Neural cell (in vitro differentiated cells): Measurements from ENCODE around the gene GLT1D1. TPM values are rescaled to one million over a fixed set of nuclear protein-coding genes. Genes with fewer than 3 reads are reported as not detected.

ENCODE experiments used
- H2AFZ ChIP-seq: fragments of 200-600, 300-800 bp; sonication (generic), shearing (Covaris generic); 2 replicates; pipeline ENCODE4 v1.6.0; 2014; ENCODE audit warnings: low read depth, mild to moderate bottlenecking, antibody characterized with exemption, low read length, moderate library complexity
- H3F3A ChIP-seq: fragments of 200-600 bp; shearing (Covaris generic); 2 replicates; pipeline ENCODE4 v1.6.1; 2016; ENCODE audit warnings: mild to moderate bottlenecking, moderate library complexity, mixed read lengths, antibody characterized with exemption, low read length; ENCODE audit not compliant: insufficient read depth, poor library complexity, severe bottlenecking
- H3K27ac ChIP-seq: fragments of 200-600, 300-800 bp; sonication (generic), shearing (Covaris generic); 2 replicates; pipeline ENCODE4 v1.5.1; 2014; ENCODE audit warnings: mild to moderate bottlenecking, low read length, moderate library complexity
- H3K27me3 ChIP-seq: fragments of 300-800, 200-600 bp; sonication (generic), shearing (Covaris generic); 2 replicates; pipeline ENCODE4 v1.6.0; 2014; ENCODE audit warnings: mild to moderate bottlenecking, low read depth, low read length, moderate library complexity; ENCODE audit not compliant: insufficient read depth
- H3K36me3 ChIP-seq: fragments of 300-800, 200-600 bp; sonication (generic), shearing (Covaris generic); 2 replicates; pipeline ENCODE4 v1.5.1; 2014; ENCODE audit warnings: mild to moderate bottlenecking, antibody characterized with exemption, low read length, moderate library complexity; ENCODE audit not compliant: insufficient read depth
- H3K4me2 ChIP-seq: fragments of 300-800, 200-600 bp; sonication (generic), shearing (Covaris generic); 2 replicates; pipeline ENCODE4 v1.6.0; 2014; ENCODE audit warnings: mild to moderate bottlenecking, low read length
- H3K4me3 ChIP-seq: fragments of 300-800, 200-600 bp; sonication (generic), shearing (Covaris generic); 2 replicates; pipeline ENCODE4 v1.5.1; 2014; ENCODE audit warnings: mild to moderate bottlenecking, low read length, moderate library complexity
- H3K79me2 ChIP-seq: fragments of 200-600 bp; shearing (Covaris generic); replicated peaks from 2 replicates; pipeline ENCODE4 v1.6.0; 2014; ENCODE audit warnings: mild to moderate bottlenecking, low read length, moderate library complexity; ENCODE audit not compliant: insufficient read depth
- H3K9ac ChIP-seq: fragments of 300-800, 200-600 bp; sonication (generic), shearing (Covaris generic); 2 replicates; pipeline ENCODE4 v1.6.1; 2016; ENCODE audit warnings: mild to moderate bottlenecking, low read length, mixed read lengths
- H3K9me2 ChIP-seq: fragments of 200-600 bp; shearing (Covaris generic); 2 replicates; pipeline ENCODE4 v1.6.1; 2016; ENCODE audit warnings: mild to moderate bottlenecking, low read length, mixed read lengths; ENCODE audit not compliant: insufficient read depth
- H3K9me3 ChIP-seq: fragments of 200-600, 300-800 bp; sonication (generic), shearing (Covaris generic); 2 replicates; pipeline ENCODE4 v1.6.1; 2016; ENCODE audit warnings: mild to moderate bottlenecking, mixed run types, low read length, moderate library complexity, mixed read lengths
- H4K20me1 ChIP-seq: fragments of 200-600 bp; shearing (Covaris generic); 2 replicates; pipeline ENCODE4 v1.6.1; 2016; ENCODE audit warnings: mild to moderate bottlenecking, mixed run types; ENCODE audit not compliant: insufficient read depth
- EP300 ChIP-seq: fragments of 450-650 bp; conservative IDR thresholded peaks from 2 replicates; pipeline ENCODE4 v1.6.1; 2014; ENCODE audit warnings: antibody characterized with exemption, mild to moderate bottlenecking, moderate library complexity; ENCODE audit not compliant: poor library complexity, severe bottlenecking
- EZH2 ChIP-seq: fragments of 200-600, 300-800 bp; shearing (Covaris generic), sonication (generic); IDR thresholded peaks from 2 replicates; pipeline ENCODE4 v1.6.1; 2014; ENCODE audit warnings: antibody characterized with exemption, low read length, borderline replicate concordance, mild to moderate bottlenecking; ENCODE audit not compliant: insufficient read depth, poor library complexity, severe bottlenecking
- MXI1 ChIP-seq: fragments of 450-650 bp; conservative IDR thresholded peaks from 2 replicates; pipeline ENCODE4 v1.6.1; 2014; ENCODE audit warnings: antibody characterized with exemption, mild to moderate bottlenecking; ENCODE audit not compliant: poor library complexity, severe bottlenecking
- POLR2AphosphoS5 ChIP-seq: IDR thresholded peaks from 2 replicates; pipeline ENCODE4 v1.6.1; 2012
- RAD21 ChIP-seq: fragments of 450-650 bp; conservative IDR thresholded peaks from 2 replicates; pipeline ENCODE4 v1.6.1; 2014; ENCODE audit warnings: antibody characterized with exemption, mild to moderate bottlenecking, moderate library complexity
- SMC3 ChIP-seq: fragments of 450-650 bp; conservative IDR thresholded peaks from 2 replicates; pipeline ENCODE4 v1.6.1; 2014; ENCODE audit warnings: antibody characterized with exemption, mild to moderate bottlenecking, moderate library complexity; ENCODE audit not compliant: poor library complexity
- TAF1 ChIP-seq: IDR thresholded peaks from 2 replicates; pipeline ENCODE4 v1.6.1; 2012; ENCODE audit warnings: low read depth
- polyA plus RNA-seq: library from polyadenylated mRNA; depleted of rRNA; stranded (reverse); fragments of >200 nt; gene quantifications from 2 replicates; pipeline ENCODE4 v1.2.3, GENCODE V29; 2014
- TF ChIP-seq, protein P1 (sequence below): IDR thresholded peaks from 2 replicates; pipeline ENCODE4 v1.6.1; 2012; ENCODE audit warnings: borderline replicate concordance
- TF ChIP-seq, protein P2 (sequence below): fragments of 450-650 bp; IDR thresholded peaks from 2 replicates; pipeline ENCODE4 v1.5.1; 2014; ENCODE audit warnings: antibody characterized with exemption, mild to moderate bottlenecking, moderate library complexity; ENCODE audit not compliant: poor library complexity, severe bottlenecking

Gene GLT1D1
- polyA plus RNA-seq, 1 donor from 2014 or later: 3.9 TPM

DNA sequence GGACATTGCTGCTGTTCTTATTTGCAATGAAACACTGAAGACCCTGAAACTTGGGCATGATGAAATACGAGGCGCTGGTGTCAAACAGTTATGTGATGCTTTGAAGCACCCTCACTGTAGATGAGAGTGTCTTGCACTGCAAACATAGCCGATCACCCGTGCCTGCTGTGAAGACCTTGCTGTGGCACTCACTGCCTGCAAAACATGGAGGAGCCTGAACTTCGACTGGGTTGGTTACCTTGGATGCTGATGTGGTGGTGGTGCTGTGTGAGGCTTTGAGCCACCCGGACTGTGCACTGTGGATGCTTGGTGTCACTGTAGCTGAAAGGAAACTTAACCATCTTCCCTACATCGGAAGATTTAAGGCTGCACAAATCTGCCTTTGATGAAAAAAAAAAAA, 162.9 kb downstream of the GLT1D1 start:
- TF ChIP-seq EZH2: no peak
- TF ChIP-seq, protein P1, sequence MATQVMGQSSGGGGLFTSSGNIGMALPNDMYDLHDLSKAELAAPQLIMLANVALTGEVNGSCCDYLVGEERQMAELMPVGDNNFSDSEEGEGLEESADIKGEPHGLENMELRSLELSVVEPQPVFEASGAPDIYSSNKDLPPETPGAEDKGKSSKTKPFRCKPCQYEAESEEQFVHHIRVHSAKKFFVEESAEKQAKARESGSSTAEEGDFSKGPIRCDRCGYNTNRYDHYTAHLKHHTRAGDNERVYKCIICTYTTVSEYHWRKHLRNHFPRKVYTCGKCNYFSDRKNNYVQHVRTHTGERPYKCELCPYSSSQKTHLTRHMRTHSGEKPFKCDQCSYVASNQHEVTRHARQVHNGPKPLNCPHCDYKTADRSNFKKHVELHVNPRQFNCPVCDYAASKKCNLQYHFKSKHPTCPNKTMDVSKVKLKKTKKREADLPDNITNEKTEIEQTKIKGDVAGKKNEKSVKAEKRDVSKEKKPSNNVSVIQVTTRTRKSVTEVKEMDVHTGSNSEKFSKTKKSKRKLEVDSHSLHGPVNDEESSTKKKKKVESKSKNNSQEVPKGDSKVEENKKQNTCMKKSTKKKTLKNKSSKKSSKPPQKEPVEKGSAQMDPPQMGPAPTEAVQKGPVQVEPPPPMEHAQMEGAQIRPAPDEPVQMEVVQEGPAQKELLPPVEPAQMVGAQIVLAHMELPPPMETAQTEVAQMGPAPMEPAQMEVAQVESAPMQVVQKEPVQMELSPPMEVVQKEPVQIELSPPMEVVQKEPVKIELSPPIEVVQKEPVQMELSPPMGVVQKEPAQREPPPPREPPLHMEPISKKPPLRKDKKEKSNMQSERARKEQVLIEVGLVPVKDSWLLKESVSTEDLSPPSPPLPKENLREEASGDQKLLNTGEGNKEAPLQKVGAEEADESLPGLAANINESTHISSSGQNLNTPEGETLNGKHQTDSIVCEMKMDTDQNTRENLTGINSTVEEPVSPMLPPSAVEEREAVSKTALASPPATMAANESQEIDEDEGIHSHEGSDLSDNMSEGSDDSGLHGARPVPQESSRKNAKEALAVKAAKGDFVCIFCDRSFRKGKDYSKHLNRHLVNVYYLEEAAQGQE: no peak
- TF ChIP-seq TAF1: no peak
- TF ChIP-seq, protein P2, sequence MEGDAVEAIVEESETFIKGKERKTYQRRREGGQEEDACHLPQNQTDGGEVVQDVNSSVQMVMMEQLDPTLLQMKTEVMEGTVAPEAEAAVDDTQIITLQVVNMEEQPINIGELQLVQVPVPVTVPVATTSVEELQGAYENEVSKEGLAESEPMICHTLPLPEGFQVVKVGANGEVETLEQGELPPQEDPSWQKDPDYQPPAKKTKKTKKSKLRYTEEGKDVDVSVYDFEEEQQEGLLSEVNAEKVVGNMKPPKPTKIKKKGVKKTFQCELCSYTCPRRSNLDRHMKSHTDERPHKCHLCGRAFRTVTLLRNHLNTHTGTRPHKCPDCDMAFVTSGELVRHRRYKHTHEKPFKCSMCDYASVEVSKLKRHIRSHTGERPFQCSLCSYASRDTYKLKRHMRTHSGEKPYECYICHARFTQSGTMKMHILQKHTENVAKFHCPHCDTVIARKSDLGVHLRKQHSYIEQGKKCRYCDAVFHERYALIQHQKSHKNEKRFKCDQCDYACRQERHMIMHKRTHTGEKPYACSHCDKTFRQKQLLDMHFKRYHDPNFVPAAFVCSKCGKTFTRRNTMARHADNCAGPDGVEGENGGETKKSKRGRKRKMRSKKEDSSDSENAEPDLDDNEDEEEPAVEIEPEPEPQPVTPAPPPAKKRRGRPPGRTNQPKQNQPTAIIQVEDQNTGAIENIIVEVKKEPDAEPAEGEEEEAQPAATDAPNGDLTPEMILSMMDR: no peak
- no peak for TF ChIP-seq EP300
- no peak for TF ChIP-seq MXI1
- TF ChIP-seq RAD21: no peak
- TF ChIP-seq SMC3: no peak
- no peak for TF ChIP-seq POLR2AphosphoS5

DNA sequence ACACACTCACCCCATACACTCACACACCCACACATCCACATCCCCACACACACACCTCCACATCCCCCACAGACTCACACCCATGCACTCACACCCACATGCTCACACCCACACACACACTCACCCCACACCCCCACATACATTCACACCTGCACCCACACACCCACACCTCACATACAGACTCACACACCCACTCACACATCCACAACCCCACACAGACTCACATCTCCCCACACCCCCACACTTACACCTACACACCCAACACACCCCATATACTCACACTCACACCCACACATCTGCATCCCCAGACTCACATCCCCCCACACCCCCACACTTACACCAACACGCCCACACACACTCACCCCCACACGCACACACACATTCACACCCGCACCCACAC, 171.8 kb downstream of the GLT1D1 start:
- no peaks in the 10 kb centered on the region for H4K20me1 ChIP-seq
- no peak overlapping the region for H3K4me2 ChIP-seq
- H3K9ac ChIP-seq: no peak overlapping the region
- no peak overlapping the region for H3K27ac ChIP-seq
- no peaks in the 10 kb centered on the region for H3K79me2 ChIP-seq
- no peaks in the 10 kb centered on the region for H3K9me2 ChIP-seq
- no peaks in the 10 kb centered on the region for H3K27me3 ChIP-seq
- no peaks in the 10 kb centered on the region for H3K36me3 ChIP-seq
- TF ChIP-seq MXI1 (no peak), POLR2AphosphoS5 (no peak), EZH2 (no peak), RAD21 (no peak), TAF1 (no peak), SMC3 (no peak), EP300 (no peak)
- TF ChIP-seq, protein P2: no peak
- TF ChIP-seq, protein P1: no peak
- no peaks in the 10 kb centered on the region for H3K9me3 ChIP-seq
- H2AFZ ChIP-seq: no peak overlapping the region
- no peak overlapping the region for H3K4me3 ChIP-seq
- no peaks in the 10 kb centered on the region for H3F3A ChIP-seq

More for the DNA sequence above, 162.9 kb downstream of the GLT1D1 start:
- H3K9ac ChIP-seq: no peak overlapping the region
- no peaks in the 10 kb centered on the region for H3F3A ChIP-seq
- H4K20me1 ChIP-seq: no peaks in the 10 kb centered on the region
- no peak overlapping the region for H3K4me2 ChIP-seq
- H3K4me3 ChIP-seq: no peak overlapping the region
- no peak overlapping the region for H2AFZ ChIP-seq
- no peaks in the 10 kb centered on the region for H3K36me3 ChIP-seq
- no peaks in the 10 kb centered on the region for H3K27me3 ChIP-seq
- no peaks in the 10 kb centered on the region for H3K79me2 ChIP-seq
- no peaks in the 10 kb centered on the region for H3K9me2 ChIP-seq
- peaks cover 6% of the 10 kb centered on the region for H3K9me3 ChIP-seq
- H3K27ac ChIP-seq: no peak overlapping the region
